HepG2 (cell line): ENCODE measurements around the gene SGSH. TPM values are rescaled to one million over a fixed set of nuclear protein-coding genes. Genes with fewer than 3 reads are reported as not detected.
A peak's percentile ranks its signal among the peaks of the same experiment; 100 is the strongest.

ENCODE experiments used
- ATAC-seq: fragments of 200-7000 bp; cut with Tn5 transposase; 3 replicates; pipeline ENCODE4 v1.9.1; 2020; ENCODE audit warnings: mild to moderate bottlenecking, moderate library complexity
- BruUV-seq: library from RNA; stranded (reverse); fragments of 400-500 nt; replicated peaks from 2 replicates; lab custom pipeline; 2021; lab: Mats Ljungman, UMichigan
- CTCF ChIA-PET: fragments of 300-600 bp; formaldehyde crosslinking; extraction: SDS; loops from one replicate; lab custom pipeline; 2021; ENCODE audit warnings: low total read pairs, inconsistent platforms, low intra/inter-chr PET ratio; lab: Yijun Ruan, JAX
- POLR2A ChIA-PET: fragments of 350-600 bp; sonication (Branson Sonifier 250); formaldehyde crosslinking; loops from one replicate; lab custom pipeline; 2020; ENCODE audit warnings: antibody characterized with exemption, inconsistent platforms; lab: Yijun Ruan, JAX
- DNase-seq: peaks from one replicate; pipeline ENCODE4 v3.0.0-alpha.2; 2015; ENCODE audit warnings: low spot score
- FAIRE-seq: peaks from 3 replicates; lab custom pipeline; 2011; peaks lifted over from hg19 to GRCh38; lab: Jason Lieb, UNC
- H2AFZ ChIP-seq: one replicate; pipeline ENCODE4 v1.6.1; 2011; ENCODE audit warnings: low read length, inconsistent platforms
- H3K27ac ChIP-seq: fragments of 300-600 bp; 3 replicates; pipeline ENCODE4 v1.8.0; 2011; ENCODE audit warnings: mixed run types, mild to moderate bottlenecking, mixed read lengths, low read length, inconsistent platforms; ENCODE audit not compliant: insufficient read depth; ENCODE audit errors: extremely low read length
- H3K27me3 ChIP-seq, 2 experiments: fragments of 200-600 bp in 1 of 2; 2 replicates in 1 of 2; 3 replicates in 1 of 2; pipeline versions ENCODE4 v1.6.0 to v1.8.0; 2011; ENCODE audit warnings: low read length in 2 of 2, mild to moderate bottlenecking in 2 of 2, moderate library complexity in 2 of 2, inconsistent platforms in 1 of 2; ENCODE audit not compliant: insufficient read depth in 2 of 2, control insufficient read depth in 1 of 2
- H3K36me3 ChIP-seq, 2 experiments: fragments of 200-600 bp in 1 of 2; replicated peaks in 1 of 2; 2 replicates in 1 of 2; 3 replicates in 1 of 2; pipeline versions ENCODE4 v1.5.1 to v1.8.0; 2011; ENCODE audit warnings: low read length in 2 of 2, inconsistent platforms in 1 of 2; ENCODE audit not compliant: insufficient read depth in 2 of 2, control insufficient read depth in 1 of 2
- H3K4me1 ChIP-seq: 2 replicates; pipeline ENCODE4 v1.5.1; 2012; ENCODE audit warnings: low read length, inconsistent platforms; ENCODE audit not compliant: insufficient read depth
- H3K4me2 ChIP-seq: 2 replicates; pipeline ENCODE4 v1.6.0; 2011; ENCODE audit warnings: low read depth, low read length, inconsistent platforms
- H3K4me3 ChIP-seq, 3 experiments: fragments of 200-600 bp in 1 of 3; sonication (generic), shearing (Covaris generic) in 1 of 3; replicated peaks in 1 of 3; 2 replicates each; pipeline ENCODE4 v1.5.1; 2011 to 2016; ENCODE audit warnings: low read length in 3 of 3, inconsistent platforms in 2 of 3, low read depth in 2 of 3, mild to moderate bottlenecking in 2 of 3, control low read depth in 1 of 3, mixed read lengths in 1 of 3; ENCODE audit not compliant: insufficient read depth in 1 of 3
- H3K79me2 ChIP-seq: one replicate; pipeline ENCODE4 v1.6.1; 2011; ENCODE audit warnings: low read length, inconsistent platforms; ENCODE audit not compliant: insufficient read depth
- H3K9ac ChIP-seq: 2 replicates; pipeline ENCODE4 v1.6.0; 2011; ENCODE audit warnings: mild to moderate bottlenecking, low read depth, low read length, inconsistent platforms; ENCODE audit not compliant: insufficient read depth
- H3K9me3 ChIP-seq: 2 replicates; pipeline ENCODE4 v1.5.1; 2012; ENCODE audit warnings: mild to moderate bottlenecking, low read length
- H4K20me1 ChIP-seq: 2 replicates; pipeline ENCODE4 v1.6.0; 2011; ENCODE audit warnings: inconsistent platforms, mild to moderate bottlenecking, low read length, moderate library complexity; ENCODE audit not compliant: insufficient read depth
- ARNTL ChIP-seq: sonication (generic); formaldehyde crosslinking; IDR thresholded peaks from 2 replicates; pipeline ENCODE4 v1.4.0; 2020; ENCODE audit warnings: mild to moderate bottlenecking, missing genetic modification reagents
- CENPT ChIP-seq: sonication (generic); formaldehyde crosslinking; IDR thresholded peaks from 2 replicates; pipeline ENCODE4 v1.8.0; 2022; ENCODE audit warnings: low read depth, mild to moderate bottlenecking, moderate library complexity, missing genetic modification reagents
- EED ChIP-seq: sonication (generic); formaldehyde crosslinking; IDR thresholded peaks from 2 replicates; pipeline ENCODE4 v1.5.0; 2020; ENCODE audit warnings: mild to moderate bottlenecking, missing genetic modification reagents
- NR2F6 ChIP-seq, 2 experiments: IDR thresholded peaks; 2 replicates each; pipeline ENCODE4 v1.6.1; 2016; ENCODE audit warnings: antibody characterized with exemption in 1 of 2, mild to moderate bottlenecking in 1 of 2
- ZNF124 ChIP-seq: sonication (generic); formaldehyde crosslinking; IDR thresholded peaks from 2 replicates; pipeline ENCODE4 v1.4.0; 2020; ENCODE audit warnings: missing genetic modification reagents
- ZNF276 ChIP-seq: sonication (generic); formaldehyde crosslinking; IDR thresholded peaks from 2 replicates; pipeline ENCODE4 v1.4.0; 2020; ENCODE audit warnings: mild to moderate bottlenecking, low read depth, missing genetic modification reagents
- ZNF572 ChIP-seq: sonication (generic); formaldehyde crosslinking; IDR thresholded peaks from 2 replicates; pipeline ENCODE4 v1.5.1; 2020; ENCODE audit warnings: mild to moderate bottlenecking, missing genetic modification reagents
- ZNF644 ChIP-seq: IDR thresholded peaks from 2 replicates; pipeline ENCODE4 v1.6.1; 2016; ENCODE audit warnings: low read depth
- ZNF740 ChIP-seq: sonication (generic); formaldehyde crosslinking; IDR thresholded peaks from 2 replicates; pipeline ENCODE4 v1.4.0; 2020; ENCODE audit warnings: missing genetic modification reagents
- WGBS: methylation state at CpG from one replicate; pipeline ENCODE4 v1.1.6; 2017; ENCODE audit warnings: low lambda C conversion rate; 5-methylcytosine and 5-hydroxymethylcytosine counted together
- in situ Hi-C: cut with HindIII; loops from 2 replicates; pipeline ENCODE4 v1.10.0; 2017; ENCODE audit warnings: low pct_unique_long_range_greater_than_20kb; ENCODE audit not compliant: extremely low pct_ligation_motif_present
- intact Hi-C: fragments of 100-400 bp; cut with micrococcal nuclease; formaldehyde crosslinking; loops from one replicate; pipeline ENCODE4 v1.10.0; 2022; ENCODE audit not compliant: unreplicated experiment
- polyA plus RNA-seq, 8 experiments: library from polyadenylated mRNA; depleted of rRNA in 3 of 8; stranded (reverse) in 7 of 8; unstranded in 1 of 8; fragments of >200 nt; fragmentation: Illumina TruSeq in 4 of 8; extraction: Trizol in 4 of 8; gene quantifications; 2 replicates each; pipeline versions ENCODE4 v1.2.1 to v1.2.3, GENCODE V29; 2011 to 2016; ENCODE audit warnings: low read depth in 4 of 8, missing spikeins in 1 of 8, mixed read lengths in 1 of 8; ENCODE audit not compliant: insufficient read depth in 1 of 8
- total RNA-seq, 5 experiments: library from RNA; depleted of rRNA; stranded (reverse); fragments of >200 nt; fragmentation: Illumina TruSeq; extraction: Trizol; gene quantifications; 2 replicates each; pipeline ENCODE4 v1.2.3, GENCODE V29; 2016; ENCODE audit warnings: low read depth in 1 of 5
- TF ChIP-seq, protein P1 (sequence below): sonication (generic); formaldehyde crosslinking; IDR thresholded peaks from 2 replicates; pipeline ENCODE4 v1.9.0; 2021; ENCODE audit warnings: missing genetic modification reagents, borderline replicate concordance
- TF ChIP-seq, protein P2 (sequence below): sonication (generic); formaldehyde crosslinking; IDR thresholded peaks from 2 replicates; pipeline ENCODE4 v1.8.0; 2022; ENCODE audit warnings: missing genetic modification reagents, mild to moderate bottlenecking, moderate library complexity, borderline replicate concordance

Gene SGSH
- total and polyA plus RNA-seq, 2 of the 13 experiments (the other 11 are each of a cell fraction or from before 2014, with no cell fraction given) = 12.2 to 17.6 TPM

DNA sequence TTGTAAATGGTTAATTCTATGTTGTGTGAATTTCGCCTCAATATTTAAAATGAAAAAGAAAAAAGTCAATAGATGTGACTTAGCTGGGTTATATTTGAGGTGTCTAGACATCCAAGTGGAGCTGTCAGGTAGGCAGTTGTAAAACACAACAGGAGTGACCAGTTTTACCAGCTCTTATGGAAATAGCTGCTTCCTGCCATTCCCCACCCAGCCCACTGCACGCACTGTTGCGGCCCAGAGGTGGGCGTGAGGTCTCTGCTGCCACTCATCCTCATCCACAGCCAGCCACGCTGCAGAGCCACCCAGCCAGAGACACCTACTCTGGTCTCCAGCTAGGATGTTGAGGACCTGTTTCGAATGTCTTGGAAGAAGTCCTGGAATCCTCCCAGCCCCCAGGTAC is 53.7 kb downstream of the SGSH start:
- intact Hi-C loops (no loop called here), in situ Hi-C loops (no loop called here)
- 11% methylated on average over 4 of the region's 6 CpGs for WGBS
- H3K9me3 ChIP-seq = no peaks in the 10 kb centered on the region
- no peaks in the 10 kb centered on the region for H3K79me2 ChIP-seq
- no peak for DNase-seq
- ChIA-PET CTCF (no interaction called here), POLR2A (no interaction called here)
- no TSS peak for BruUV-seq
- no peak overlapping the region for H3K4me2 ChIP-seq
- no peaks in the 10 kb centered on the region for H3K4me1 ChIP-seq
- no peak for FAIRE-seq
- ATAC-seq = peak; percentile 45; the same call in 2 of the 3 replicates
- peaks cover 0 to 33% of the 10 kb centered on the region in 2 experiments; a peak in 3 of 5 replicates for H3K27me3 ChIP-seq
- no peak overlapping the region for H3K9ac ChIP-seq
- no peak overlapping the region for H2AFZ ChIP-seq
- no peak overlapping the region for H3K4me3 ChIP-seq
- no peaks in the 10 kb centered on the region for H3K36me3 ChIP-seq
- H3K27ac ChIP-seq = no peak overlapping the region
- no peaks in the 10 kb centered on the region for H4K20me1 ChIP-seq
- TF ChIP-seq, protein P1, sequence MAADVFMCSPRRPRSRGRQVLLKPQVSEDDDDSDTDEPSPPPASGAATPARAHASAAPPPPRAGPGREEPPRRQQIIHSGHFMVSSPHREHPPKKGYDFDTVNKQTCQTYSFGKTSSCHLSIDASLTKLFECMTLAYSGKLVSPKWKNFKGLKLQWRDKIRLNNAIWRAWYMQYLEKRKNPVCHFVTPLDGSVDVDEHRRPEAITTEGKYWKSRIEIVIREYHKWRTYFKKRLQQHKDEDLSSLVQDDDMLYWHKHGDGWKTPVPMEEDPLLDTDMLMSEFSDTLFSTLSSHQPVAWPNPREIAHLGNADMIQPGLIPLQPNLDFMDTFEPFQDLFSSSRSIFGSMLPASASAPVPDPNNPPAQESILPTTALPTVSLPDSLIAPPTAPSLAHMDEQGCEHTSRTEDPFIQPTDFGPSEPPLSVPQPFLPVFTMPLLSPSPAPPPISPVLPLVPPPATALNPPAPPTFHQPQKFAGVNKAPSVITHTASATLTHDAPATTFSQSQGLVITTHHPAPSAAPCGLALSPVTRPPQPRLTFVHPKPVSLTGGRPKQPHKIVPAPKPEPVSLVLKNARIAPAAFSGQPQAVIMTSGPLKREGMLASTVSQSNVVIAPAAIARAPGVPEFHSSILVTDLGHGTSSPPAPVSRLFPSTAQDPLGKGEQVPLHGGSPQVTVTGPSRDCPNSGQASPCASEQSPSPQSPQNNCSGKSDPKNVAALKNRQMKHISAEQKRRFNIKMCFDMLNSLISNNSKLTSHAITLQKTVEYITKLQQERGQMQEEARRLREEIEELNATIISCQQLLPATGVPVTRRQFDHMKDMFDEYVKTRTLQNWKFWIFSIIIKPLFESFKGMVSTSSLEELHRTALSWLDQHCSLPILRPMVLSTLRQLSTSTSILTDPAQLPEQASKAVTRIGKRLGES (CRISPR knock-in tag) = no peak
- TF ChIP-seq ARNTL (no peak), ZNF572 (no peak), ZNF276 (no peak), ZNF740 (CRISPR knock-in tag) (no peak), ZNF124 (CRISPR knock-in tag) (no peak), CENPT (CRISPR knock-in tag) (no peak), EED (CRISPR knock-in tag) (no peak), ZNF644 (no peak), NR2F6 (IDR thresholded peaks at IDR 0.05) (no peak), NR2F6 (CRISPR knock-in tag; IDR thresholded peaks at IDR 0.05) (no peak)
- TF ChIP-seq, protein P2, sequence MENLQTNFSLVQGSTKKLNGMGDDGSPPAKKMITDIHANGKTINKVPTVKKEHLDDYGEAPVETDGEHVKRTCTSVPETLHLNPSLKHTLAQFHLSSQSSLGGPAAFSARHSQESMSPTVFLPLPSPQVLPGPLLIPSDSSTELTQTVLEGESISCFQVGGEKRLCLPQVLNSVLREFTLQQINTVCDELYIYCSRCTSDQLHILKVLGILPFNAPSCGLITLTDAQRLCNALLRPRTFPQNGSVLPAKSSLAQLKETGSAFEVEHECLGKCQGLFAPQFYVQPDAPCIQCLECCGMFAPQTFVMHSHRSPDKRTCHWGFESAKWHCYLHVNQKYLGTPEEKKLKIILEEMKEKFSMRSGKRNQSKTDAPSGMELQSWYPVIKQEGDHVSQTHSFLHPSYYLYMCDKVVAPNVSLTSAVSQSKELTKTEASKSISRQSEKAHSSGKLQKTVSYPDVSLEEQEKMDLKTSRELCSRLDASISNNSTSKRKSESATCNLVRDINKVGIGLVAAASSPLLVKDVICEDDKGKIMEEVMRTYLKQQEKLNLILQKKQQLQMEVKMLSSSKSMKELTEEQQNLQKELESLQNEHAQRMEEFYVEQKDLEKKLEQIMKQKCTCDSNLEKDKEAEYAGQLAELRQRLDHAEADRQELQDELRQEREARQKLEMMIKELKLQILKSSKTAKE = no peak
